ENCODE data around the gene GMPPA. TPM values are rescaled to one million over a fixed set of nuclear protein-coding genes. Genes with fewer than 3 reads are reported as not detected.

The GMPPA gene
- total RNA-seq, 1 experiment from 2014 or later = 71.7 TPM

- H3K27me3 ChIP-seq (ENCODE audit: control insufficient read depth, insufficient read depth, low read length) = no peaks in the 10 kb centered on the region
- H3K4me3 ChIP-seq (ENCODE audit: insufficient read depth, low read depth, low read length) = no peak overlapping the region
- peaks cover 10% of the 10 kb centered on the region for H3K36me3 ChIP-seq (replicated peaks; ENCODE audit: control insufficient read depth, insufficient read depth, low read length)
- DNase-seq = no peak
These were observed 39.8 kb downstream of the GMPPA start for GRCh38 chr2:219538504-219538951.

DNA sequence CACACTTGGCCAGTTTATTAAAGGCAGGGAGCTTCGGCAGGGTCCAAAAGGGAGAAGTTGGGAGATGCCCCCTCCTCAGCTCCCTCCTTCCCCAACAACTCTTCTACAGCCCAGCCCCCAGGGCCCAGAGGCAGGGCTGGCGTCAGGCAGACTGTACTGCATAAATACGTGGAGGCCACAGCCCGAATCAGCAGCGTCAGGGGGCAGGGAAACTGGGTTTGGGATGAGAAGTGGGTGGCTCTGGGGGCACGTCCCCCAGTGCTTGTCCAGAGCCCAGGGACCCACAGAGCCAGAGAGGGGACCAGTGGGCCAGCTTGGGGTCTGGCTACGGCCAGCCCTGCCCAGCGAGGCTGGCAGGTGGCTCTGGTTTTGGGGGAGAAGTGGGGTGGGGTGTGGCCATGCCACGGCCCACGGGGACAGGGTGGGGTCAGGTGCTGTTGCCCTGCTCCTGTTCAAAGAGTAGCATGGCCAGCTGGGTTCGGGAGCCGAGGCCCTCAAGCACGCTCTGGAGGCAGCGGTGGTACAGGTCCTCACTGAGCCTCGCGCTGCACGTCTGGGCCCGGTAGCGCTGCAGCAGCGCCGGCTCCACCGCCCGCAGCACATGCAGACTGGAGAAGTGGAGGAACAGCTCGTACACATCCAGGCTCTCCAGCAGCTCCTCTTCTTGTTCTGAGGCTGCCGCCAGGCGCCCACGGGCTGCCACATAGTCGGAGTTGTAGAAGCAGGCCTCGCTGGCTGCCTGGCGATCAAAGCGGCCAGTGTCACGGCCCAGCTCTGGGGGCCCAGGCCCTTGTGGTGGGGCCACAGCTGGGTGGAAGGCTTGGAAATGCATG lies 40.5 kb downstream of the GMPPA start:
- Histone ChIP-seq H3K27me3 (ENCODE audit: control insufficient read depth, insufficient read depth, low read length) (peaks cover 2% of the 10 kb centered on the region; the same call in 1 of the 2 replicates), H3K4me3 (ENCODE audit: insufficient read depth, low read depth, low read length) (no peak overlapping the region), H3K36me3 (replicated peaks; ENCODE audit: control insufficient read depth, insufficient read depth, low read length) (peaks cover 10% of the 10 kb centered on the region)
- no peak for DNase-seq

DNA sequence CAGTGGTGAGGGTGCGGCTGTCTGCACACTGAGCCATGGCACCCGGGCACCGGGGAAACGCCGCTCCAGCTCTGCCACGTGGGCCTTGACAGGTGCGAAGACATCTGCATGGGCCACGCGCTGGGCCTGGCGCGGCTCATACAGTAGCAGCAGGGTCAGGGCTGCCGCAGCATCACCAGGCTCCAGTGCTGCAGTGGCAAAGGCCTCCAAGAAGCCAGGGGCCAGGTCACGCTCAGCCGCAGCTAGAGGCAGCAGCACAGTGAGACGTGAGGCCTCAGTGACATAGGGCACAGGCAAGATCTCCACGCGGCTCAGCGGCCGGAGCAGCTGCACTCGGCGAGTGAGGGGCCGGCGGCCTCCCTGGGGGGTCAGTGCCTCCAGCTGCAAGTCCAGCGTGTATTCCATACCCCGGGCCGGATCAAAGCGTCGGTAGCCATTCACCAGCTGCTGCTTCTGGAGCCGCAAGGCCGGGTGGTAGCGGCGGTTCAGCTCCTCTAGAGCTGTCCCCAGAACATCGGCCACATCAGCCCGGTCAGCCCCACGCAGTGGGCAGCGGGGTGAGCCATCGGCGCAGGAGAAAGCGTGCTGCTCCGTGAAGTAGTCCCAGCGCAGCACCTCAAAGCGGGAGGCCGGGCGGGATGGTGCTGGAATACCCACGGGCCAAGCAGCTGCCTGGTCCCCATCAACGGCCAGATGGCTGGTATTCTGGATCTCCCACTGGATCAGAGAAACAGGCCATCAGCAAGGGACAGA lies 41.4 kb downstream of the GMPPA start:
- peaks cover 7% of the 10 kb centered on the region; the same call in 1 of the 2 replicates for H3K27me3 ChIP-seq (ENCODE audit: control insufficient read depth, insufficient read depth, low read length)
- DNase-seq = no peak
- H3K4me3 ChIP-seq (ENCODE audit: insufficient read depth, low read depth, low read length) = no peak overlapping the region
- peaks cover 10% of the 10 kb centered on the region for H3K36me3 ChIP-seq (replicated peaks; ENCODE audit: control insufficient read depth, insufficient read depth, low read length)

GRCh38 chr2:219540784-219541504 lies 42.3 kb downstream of the GMPPA start:
- no peak overlapping the region for H3K4me3 ChIP-seq (ENCODE audit: insufficient read depth, low read depth, low read length)

DNA sequence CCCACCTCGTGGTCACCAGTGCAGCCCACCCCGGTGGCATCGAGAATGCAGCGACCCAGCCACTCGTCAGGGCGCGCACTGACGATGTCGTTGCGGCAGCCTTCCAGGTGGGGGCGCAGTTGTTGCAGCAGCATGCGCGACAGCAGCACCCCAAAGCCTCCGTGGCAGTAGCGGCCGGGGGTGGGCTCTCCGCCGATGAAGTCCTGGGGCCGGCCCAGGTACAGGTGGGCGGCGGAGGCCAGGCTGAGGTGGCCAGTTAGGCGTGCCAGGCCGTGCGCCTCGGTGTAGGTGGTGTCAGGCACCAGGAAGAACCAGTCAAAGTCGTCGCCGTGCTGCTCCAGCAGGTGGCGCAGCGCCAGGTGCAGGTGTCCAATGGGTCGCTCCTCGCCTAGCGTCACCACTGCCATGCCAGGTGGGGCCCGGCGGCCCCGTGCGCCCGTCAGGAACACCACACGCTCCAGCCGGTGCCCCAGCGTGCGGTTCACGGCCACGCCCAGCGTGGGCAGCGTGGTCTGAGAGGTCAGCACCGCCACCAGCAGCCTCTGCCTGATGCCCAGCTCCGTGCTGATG lies 43.0 kb downstream of the GMPPA start:
- peak; percentile 96 for DNase-seq
- Histone ChIP-seq H3K27me3 (ENCODE audit: control insufficient read depth, insufficient read depth, low read length) (peaks cover 10% of the 10 kb centered on the region; the same call in 1 of the 2 replicates), H3K36me3 (replicated peaks; ENCODE audit: control insufficient read depth, insufficient read depth, low read length) (peaks cover 10% of the 10 kb centered on the region), H3K4me3 (ENCODE audit: insufficient read depth, low read depth, low read length) (peak overlapping the region; percentile 85)

More at GRCh38 chr2:219540784-219541504, 42.3 kb downstream of the GMPPA start:
- Histone ChIP-seq H3K36me3 (replicated peaks; ENCODE audit: control insufficient read depth, insufficient read depth, low read length) (peaks cover 10% of the 10 kb centered on the region), H3K27me3 (ENCODE audit: control insufficient read depth, insufficient read depth, low read length) (peaks cover 9% of the 10 kb centered on the region; the same call in 1 of the 2 replicates)
- no peak for DNase-seq

DNA sequence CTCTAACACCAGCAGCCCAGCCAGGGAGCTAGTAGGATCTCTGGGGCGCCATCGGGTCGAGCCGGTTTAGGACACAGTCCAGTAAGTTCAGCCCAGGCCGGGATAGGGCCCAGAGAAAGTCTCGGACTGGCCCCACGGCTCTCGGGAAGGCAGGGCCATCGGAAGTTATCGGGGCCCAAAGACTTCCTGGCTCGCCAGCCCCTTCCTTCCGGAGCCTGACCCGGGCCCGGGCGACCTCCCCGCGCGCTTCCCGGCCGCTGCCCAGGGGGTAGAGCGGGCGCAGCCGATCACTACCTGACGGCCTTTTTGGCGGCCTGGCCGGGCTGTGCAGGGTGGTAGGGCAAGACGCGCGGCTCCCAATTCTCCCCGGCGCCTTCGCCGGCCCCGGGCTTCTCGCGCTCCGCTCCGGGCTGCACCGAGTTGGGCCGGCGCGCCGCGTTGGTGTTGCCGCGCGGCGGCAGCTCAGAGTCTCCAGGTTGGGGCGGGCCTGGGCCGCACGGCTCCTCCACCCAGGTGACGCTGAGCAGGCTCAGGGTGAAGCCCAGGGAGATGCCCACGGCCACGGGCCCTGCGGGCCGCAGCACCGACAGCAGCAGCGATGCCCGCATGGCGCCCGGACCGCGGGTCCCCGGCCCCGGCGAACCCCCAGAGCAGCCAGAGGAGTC lies 44.4 kb downstream of the GMPPA start:
- H3K27me3 ChIP-seq (ENCODE audit: control insufficient read depth, insufficient read depth, low read length) = peaks cover 10% of the 10 kb centered on the region; the same call in 1 of the 2 replicates
- peaks cover 10% of the 10 kb centered on the region for H3K36me3 ChIP-seq (replicated peaks; ENCODE audit: control insufficient read depth, insufficient read depth, low read length)
- peak; percentile 85 for DNase-seq
- peak overlapping the region; percentile 85 for H3K4me3 ChIP-seq (ENCODE audit: insufficient read depth, low read depth, low read length)

- DNase-seq = peak; percentile 100
- peak within 1 kb of the TSS; percentile 85 for H3K4me3 ChIP-seq (ENCODE audit: insufficient read depth, low read depth, low read length)
- H3K27me3 ChIP-seq (ENCODE audit: control insufficient read depth, insufficient read depth, low read length) = peaks cover 10% of the 10 kb centered on the region; the same call in 1 of the 2 replicates
- H3K36me3 ChIP-seq (replicated peaks; ENCODE audit: control insufficient read depth, insufficient read depth, low read length) = peaks cover 10% of the 10 kb centered on the region
These were observed 45.1 kb downstream of the GMPPA start, which contains the start of the genes CHPF and TMEM198 for GRCh38 chr2:219543596-219544358. Gene CHPF, minus strand, starts transcription at chr2:219543809. Its CDS starts 271 bp downstream, at chr2:219543538. Gene TMEM198, plus strand, starts transcription at chr2:219544028. Its CDS starts 700 bp downstream, at chr2:219544728.

DNA sequence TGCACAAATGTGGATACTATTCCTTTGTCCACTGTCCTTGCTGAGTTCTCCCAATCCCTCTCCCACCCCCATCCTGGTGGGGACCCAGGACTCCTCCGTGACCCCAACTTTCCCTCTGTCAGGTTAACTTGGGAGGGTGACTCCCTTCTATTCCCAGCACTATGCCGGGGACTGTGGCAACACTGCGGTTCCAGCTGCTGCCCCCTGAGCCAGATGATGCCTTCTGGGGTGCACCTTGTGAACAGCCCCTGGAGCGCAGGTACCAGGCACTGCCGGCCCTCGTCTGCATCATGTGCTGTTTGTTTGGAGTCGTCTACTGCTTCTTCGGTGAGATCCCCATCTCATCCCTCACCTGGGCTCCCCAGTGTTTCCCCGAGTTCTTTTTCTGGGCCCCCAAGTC lies 45.9 kb downstream of the GMPPA start:
- Histone ChIP-seq H3K36me3 (replicated peaks; ENCODE audit: control insufficient read depth, insufficient read depth, low read length) (peaks cover 11% of the 10 kb centered on the region), H3K4me3 (ENCODE audit: insufficient read depth, low read depth, low read length) (peak overlapping the region; percentile 64; the same call in 1 of the 2 replicates), H3K27me3 (ENCODE audit: control insufficient read depth, insufficient read depth, low read length) (peaks cover 10% of the 10 kb centered on the region; the same call in 1 of the 2 replicates)
- no peak for DNase-seq

DNA sequence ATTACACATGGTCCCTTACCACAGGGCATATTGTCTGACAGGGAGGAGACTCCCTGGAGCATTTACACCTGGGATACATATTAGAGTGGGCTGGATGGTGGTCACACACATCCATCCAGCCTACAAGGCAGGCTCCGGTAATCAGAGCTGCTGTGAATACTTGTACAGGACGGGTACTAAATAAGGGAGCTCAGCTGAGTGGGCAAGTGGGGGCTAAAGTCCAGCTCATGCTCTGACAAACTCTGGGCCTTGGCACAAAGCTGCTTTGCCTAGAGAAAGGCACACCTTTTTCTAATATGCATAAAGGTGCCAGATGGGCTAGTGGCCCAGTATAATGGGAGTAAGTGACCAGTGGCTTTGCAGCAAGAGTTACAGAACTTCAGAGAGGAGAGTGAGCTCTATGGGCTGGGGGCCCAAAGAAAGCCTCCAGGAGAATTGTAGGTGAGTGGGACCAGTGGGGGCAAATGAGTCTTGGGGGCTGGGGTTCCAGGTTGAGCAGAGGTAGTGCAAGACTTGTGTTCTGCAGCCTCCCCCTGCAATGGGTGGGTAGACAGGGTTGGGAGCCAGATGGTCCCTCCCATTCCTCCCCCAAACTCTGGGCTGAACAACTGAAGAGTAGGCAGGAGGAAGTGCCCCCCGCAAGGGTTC lies 46.7 kb downstream of the GMPPA start:
- DNase-seq = no peak
- H3K36me3 ChIP-seq (replicated peaks; ENCODE audit: control insufficient read depth, insufficient read depth, low read length) = peaks cover 13% of the 10 kb centered on the region
- H3K4me3 ChIP-seq (ENCODE audit: insufficient read depth, low read depth, low read length) = no peak overlapping the region
- H3K27me3 ChIP-seq (ENCODE audit: control insufficient read depth, insufficient read depth, low read length) = peaks cover 10% of the 10 kb centered on the region; the same call in 1 of the 2 replicates

DNA sequence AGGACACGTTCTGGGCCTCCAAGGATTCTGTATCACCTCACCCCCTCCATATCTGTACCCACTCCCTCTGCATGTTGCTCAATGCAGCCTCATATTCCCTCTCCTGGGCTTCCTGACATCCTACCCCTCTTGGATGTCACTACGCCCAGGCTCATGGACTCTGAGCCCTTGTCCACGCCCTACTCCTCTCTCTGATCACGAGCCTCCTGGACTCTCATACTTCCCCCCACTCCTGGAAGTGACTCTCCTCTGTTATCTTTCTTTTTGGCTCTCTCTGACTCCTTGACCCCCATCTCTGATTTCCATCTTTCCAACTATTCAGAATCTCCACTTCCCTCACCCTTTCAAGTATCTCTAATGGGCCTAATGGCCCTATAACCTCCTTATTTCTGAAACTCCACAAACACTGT lies 47.3 kb downstream of the GMPPA start:
- H3K4me3 ChIP-seq (ENCODE audit: insufficient read depth, low read depth, low read length) = no peak overlapping the region
- peaks cover 8% of the 10 kb centered on the region for H3K36me3 ChIP-seq (replicated peaks; ENCODE audit: control insufficient read depth, insufficient read depth, low read length)
- no peak for DNase-seq
- peaks cover 11% of the 10 kb centered on the region; the same call in 1 of the 2 replicates for H3K27me3 ChIP-seq (ENCODE audit: control insufficient read depth, insufficient read depth, low read length)

DNA sequence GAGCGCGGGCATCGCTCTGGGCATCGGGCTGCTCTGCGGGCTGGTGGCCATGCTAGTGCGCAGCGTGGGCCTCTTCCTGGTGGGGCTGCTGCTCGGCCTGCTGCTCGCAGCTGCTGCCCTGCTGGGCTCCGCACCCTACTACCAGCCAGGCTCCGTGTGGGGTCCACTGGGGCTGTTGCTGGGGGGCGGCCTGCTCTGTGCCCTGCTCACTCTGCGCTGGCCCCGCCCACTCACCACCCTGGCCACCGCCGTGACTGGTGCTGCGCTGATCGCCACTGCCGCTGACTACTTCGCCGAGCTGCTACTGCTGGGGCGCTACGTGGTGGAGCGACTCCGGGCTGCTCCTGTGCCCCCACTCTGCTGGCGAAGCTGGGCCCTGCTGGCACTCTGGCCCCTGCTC lies 48.9 kb downstream of the GMPPA start:
- H3K27me3 ChIP-seq (ENCODE audit: control insufficient read depth, insufficient read depth, low read length) = peaks cover 16% of the 10 kb centered on the region; the same call in 1 of the 2 replicates
- peaks cover 3% of the 10 kb centered on the region for H3K36me3 ChIP-seq (replicated peaks; ENCODE audit: control insufficient read depth, insufficient read depth, low read length)
- no peak for DNase-seq
- no peak overlapping the region for H3K4me3 ChIP-seq (ENCODE audit: insufficient read depth, low read depth, low read length)

- DNase-seq = no peak
- H3K4me3 ChIP-seq (ENCODE audit: insufficient read depth, low read depth, low read length) = no peak overlapping the region
- H3K27me3 ChIP-seq (ENCODE audit: control insufficient read depth, insufficient read depth, low read length) = peaks cover 26% of the 10 kb centered on the region
- H3K36me3 ChIP-seq (replicated peaks; ENCODE audit: control insufficient read depth, insufficient read depth, low read length) = peaks cover 3% of the 10 kb centered on the region
These were observed 50.3 kb downstream of the GMPPA start for GRCh38 chr2:219548990-219549389.
